IMR-90 (cell line): ENCODE data around the gene MAP2K5. TPM values are rescaled to one million over a fixed set of nuclear protein-coding genes. Genes with fewer than 3 reads are reported as not detected.

Experiments
- ATAC-seq: fragments of 200-7000 bp; cut with Tn5 transposase; 2 replicates; pipeline ENCODE4 v1.9.1; 2020; ENCODE audit warnings: low read depth, mild to moderate bottlenecking, moderate library complexity
- BruUV-seq: library from RNA; stranded (reverse); fragments of 400-500 nt; replicated peaks from 2 replicates; lab custom pipeline; 2021; lab: Mats Ljungman, UMichigan
- CTCF ChIA-PET: fragments of 300-600 bp; formaldehyde crosslinking; extraction: SDS; loops from one replicate; lab custom pipeline; 2021; ENCODE audit warnings: antibody characterized with exemption; lab: Yijun Ruan, JAX
- POLR2A ChIA-PET: fragments of 300-600 bp; sonication (Branson Sonifier 250); formaldehyde crosslinking; loops from one replicate; lab custom pipeline; 2022; ENCODE audit warnings: antibody characterized with exemption; ENCODE audit not compliant: unreplicated experiment; lab: Charles Lee
- DNase-seq: peaks from one replicate; pipeline ENCODE4 v3.0.0; 2013
- H2AFZ ChIP-seq: replicated peaks from 2 replicates; pipeline ENCODE3; 2013; ENCODE audit warnings: low read length, mild to moderate bottlenecking; ENCODE audit not compliant: poor library complexity
- H2AK5ac ChIP-seq: 2 replicates; pipeline ENCODE4 v1.6.1; 2013; ENCODE audit warnings: low read depth, low read length, inconsistent platforms
- H2AK9ac ChIP-seq: replicated peaks from 2 replicates; pipeline ENCODE3; 2013; ENCODE audit warnings: mild to moderate bottlenecking, low read depth, low read length, moderate library complexity; ENCODE audit not compliant: poor library complexity
- H2BK120ac ChIP-seq: 2 replicates; pipeline ENCODE4 v1.6.1; 2013; ENCODE audit warnings: low read depth, low read length, inconsistent platforms
- H2BK15ac ChIP-seq: 3 replicates; pipeline ENCODE4 v1.6.1; 2013; ENCODE audit warnings: low read depth, low read length, inconsistent platforms
- H2BK20ac ChIP-seq: 2 replicates; pipeline ENCODE4 v1.6.1; 2013; ENCODE audit warnings: low read depth, mild to moderate bottlenecking, inconsistent platforms, low read length, moderate library complexity
- H2BK5ac ChIP-seq: 2 replicates; pipeline ENCODE4 v1.6.1; 2013; ENCODE audit warnings: mild to moderate bottlenecking, low read depth, low read length, inconsistent platforms; ENCODE audit not compliant: poor library complexity, severe bottlenecking
- H3K14ac ChIP-seq: replicated peaks from 2 replicates; pipeline ENCODE4 v1.6.1; 2013; ENCODE audit warnings: low read depth, low read length, inconsistent platforms
- H3K18ac ChIP-seq: 2 replicates; pipeline ENCODE4 v1.6.1; 2013; ENCODE audit warnings: low read depth, low read length, control low read depth
- H3K23ac ChIP-seq: 2 replicates; pipeline ENCODE4 v1.6.1; 2013; ENCODE audit warnings: low read depth, low read length, inconsistent platforms
- H3K27ac ChIP-seq: 2 replicates; pipeline ENCODE4 v1.5.1; 2013; ENCODE audit warnings: mild to moderate bottlenecking, control low read depth, low read length; ENCODE audit not compliant: insufficient read depth
- H3K27me3 ChIP-seq: 2 replicates; pipeline ENCODE4 v1.6.1; 2013; ENCODE audit warnings: low read length; ENCODE audit not compliant: control insufficient read depth, insufficient read depth
- H3K36me3 ChIP-seq: 2 replicates; pipeline ENCODE4 v1.6.1; 2013; ENCODE audit warnings: low read length, mixed read lengths; ENCODE audit not compliant: control insufficient read depth, insufficient read depth
- H3K4ac ChIP-seq: 2 replicates; pipeline ENCODE4 v1.6.1; 2013; ENCODE audit warnings: low read depth, low read length, inconsistent platforms
- H3K4me1 ChIP-seq: 2 replicates; pipeline ENCODE4 v1.6.1; 2013; ENCODE audit warnings: low read length, mixed read lengths; ENCODE audit not compliant: control insufficient read depth, insufficient read depth
- H3K4me2 ChIP-seq: 2 replicates; pipeline ENCODE4 v1.6.1; 2013; ENCODE audit warnings: low read depth, mild to moderate bottlenecking, control low read depth, low read length, moderate library complexity
- H3K4me3 ChIP-seq: 2 replicates; pipeline ENCODE4 v1.5.1; 2013; ENCODE audit warnings: low read depth, mild to moderate bottlenecking, control low read depth, low read length, moderate library complexity; ENCODE audit not compliant: insufficient read depth
- H3K56ac ChIP-seq: 2 replicates; pipeline ENCODE4 v1.6.1; 2013; ENCODE audit warnings: low read length, inconsistent platforms; ENCODE audit not compliant: insufficient read depth; ENCODE audit errors: extremely low read depth
- H3K79me1 ChIP-seq, 2 experiments: 2 replicates each; pipeline ENCODE4 v1.6.1; 2013; ENCODE audit warnings: low read length in 2 of 2, inconsistent platforms in 1 of 2, low read depth in 1 of 2
- H3K9ac ChIP-seq: 2 replicates; pipeline ENCODE4 v1.6.1; 2013; ENCODE audit warnings: low read depth, low read length, control low read depth
- H3K9me1 ChIP-seq: 2 replicates; pipeline ENCODE4 v1.6.1; 2013; ENCODE audit warnings: low read length, inconsistent platforms; ENCODE audit not compliant: insufficient read depth
- H3K9me3 ChIP-seq: 2 replicates; pipeline ENCODE4 v1.6.1; 2013; ENCODE audit warnings: low read length; ENCODE audit not compliant: control insufficient read depth, insufficient read depth
- H4K20me1 ChIP-seq: 2 replicates; pipeline ENCODE4 v1.6.1; 2013; ENCODE audit warnings: low read length, inconsistent platforms; ENCODE audit not compliant: insufficient read depth
- H4K5ac ChIP-seq: 2 replicates; pipeline ENCODE4 v1.6.1; 2013; ENCODE audit warnings: mild to moderate bottlenecking, low read depth, low read length, control low read depth
- H4K8ac ChIP-seq, 2 experiments: 2 replicates each; pipeline ENCODE4 v1.6.1; 2013; ENCODE audit warnings: low read depth in 2 of 2, low read length in 2 of 2, control low read depth in 1 of 2, inconsistent platforms in 1 of 2
- H4K91ac ChIP-seq: 2 replicates; pipeline ENCODE4 v1.6.1; 2013; ENCODE audit warnings: low read depth, low read length, inconsistent platforms; ENCODE audit not compliant: insufficient read depth
- ELK1 ChIP-seq: fragments of 150-350 bp; IDR thresholded peaks from 2 replicates; pipeline ENCODE4 v1.6.1; 2016; ENCODE audit warnings: low read depth, mild to moderate bottlenecking, low read length, moderate library complexity, borderline replicate concordance
- MAFK ChIP-seq: IDR thresholded peaks from 2 replicates; pipeline ENCODE4 v1.6.1; 2012; ENCODE audit warnings: low read depth, low read length, improper control_type of control experiment
- MAZ ChIP-seq: IDR thresholded peaks from 2 replicates; pipeline ENCODE4 v1.6.1; 2012; ENCODE audit warnings: low read depth, mild to moderate bottlenecking, low read length, improper control_type of control experiment, moderate library complexity, borderline replicate concordance
- WGBS, 2 experiments: methylation state at CpG; one replicate each; pipeline versions ENCODE4 v1.1.5 to v1.1.7; 2013; ENCODE audit warnings: missing lambda C conversion rate in 2 of 2; ENCODE audit not compliant: insufficient read length in 1 of 2; ENCODE audit errors: extremely low coverage in 2 of 2; 5-methylcytosine and 5-hydroxymethylcytosine counted together
- dilution Hi-C: fragments of 300-500 bp; cut with HindIII; formaldehyde crosslinking; loops from one replicate; pipeline ENCODE4 v1.14.3; 2018; ENCODE audit warnings: low sequenced_read_pairs; ENCODE audit not compliant: unreplicated experiment
- in situ Hi-C: fragments of 300-500 bp; cut with MboI; formaldehyde crosslinking; loops from 3 replicates; pipeline ENCODE4 v1.14.3; 2019; ENCODE audit warnings: low sequenced_read_pairs, inconsistent platforms, mixed read lengths
- intact Hi-C: fragments of 100-400 bp; cut with micrococcal nuclease; formaldehyde crosslinking; loops from 2 replicates; pipeline ENCODE4 v1.10.0; 2022
- polyA plus RNA-seq, 3 experiments: library from polyadenylated mRNA; depleted of rRNA; stranded (reverse); fragments of >200 nt; gene quantifications; 2 replicates each; pipeline ENCODE4 v1.2.3, GENCODE V29; 2012; ENCODE audit warnings: low replicate concordance in 1 of 3
- total RNA-seq: library from RNA; depleted of rRNA; stranded (reverse); fragments of >200 nt; gene quantifications from 2 replicates; pipeline ENCODE4 v1.2.3, GENCODE V29; 2012

The MAP2K5 gene
- total and polyA plus RNA-seq, 2 of the 4 experiments (the other 2 are of a cell fraction): 1.6 to 6.1 TPM

GRCh38 chr15:67852418-67852817 lies 309.9 kb downstream of the MAP2K5 start:
- dilution Hi-C loops: no loop called here
- Histone ChIP-seq H3K36me3 (no peaks in the 10 kb centered on the region), H2AFZ (no peak overlapping the region), H2BK20ac (no peak overlapping the region), H3K4me2 (no peak overlapping the region), H3K4ac (no peak overlapping the region), H3K9me1 (no peaks in the 10 kb centered on the region), H3K23ac (no peak overlapping the region), H3K4me3 (no peak overlapping the region), H2BK5ac (no peak overlapping the region), H4K91ac (no peak overlapping the region), H2AK5ac (no peak overlapping the region), H3K79me1 (no peaks in the 10 kb centered on the region), H3K56ac (no peak overlapping the region), H4K20me1 (no peaks in the 10 kb centered on the region), H3K9ac (no peak overlapping the region), H3K14ac (no peak overlapping the region), H4K8ac (no peak overlapping the region), H2BK15ac (no peak overlapping the region), H3K4me1 (no peaks in the 10 kb centered on the region), H2AK9ac (peak overlapping the region; percentile 42), H3K9me3 (no peaks in the 10 kb centered on the region), H2BK120ac (no peak overlapping the region), H3K27me3 (peaks cover 3% of the 10 kb centered on the region), H3K27ac (no peak overlapping the region), H3K18ac (no peak overlapping the region), H4K5ac (no peak overlapping the region)
- POLR2A ChIA-PET: no interaction called here
- in situ Hi-C loops: no loop called here
- WGBS, 2 experiments: 57% methylated on average over 1 of the region's 3 CpGs; no CpG with 5 or more reads in 1 of the 2 experiments
- CTCF ChIA-PET: no interaction called here
- no peak for ATAC-seq
- no TSS peak for BruUV-seq
- intact Hi-C loops: no loop called here
- TF ChIP-seq MAZ (no peak), ELK1 (no peak), MAFK (no peak)
- DNase-seq: no peak
